WTC11 (cell line): ENCODE measurements around the gene PSENEN. TPM values are rescaled to one million over a fixed set of nuclear protein-coding genes. Genes with fewer than 3 reads are reported as not detected.

Experiments
- ATAC-seq: fragments of 200-7000 bp; cut with Tn5 transposase; 2 replicates; pipeline ENCODE4 v1.10.0; 2021; ENCODE audit warnings: mild to moderate bottlenecking, moderate library complexity
- CTCF ChIA-PET: fragments of 300-600 bp; sonication (Branson Sonifier 250); formaldehyde crosslinking; loops from one replicate; lab custom pipeline; 2021; ENCODE audit warnings: antibody characterized with exemption; lab: Charles Lee
- POLR2A ChIA-PET: fragments of 350-600 bp; sonication (Branson Sonifier 250); formaldehyde crosslinking; loops from one replicate; lab custom pipeline; 2021; ENCODE audit warnings: antibody characterized with exemption; lab: Charles Lee
- DNase-seq: peaks from one replicate; pipeline ENCODE4 v3.0.0; 2021; ENCODE audit warnings: low spot score
- H3K27ac Mint-ChIP-seq: 2 replicates; pipeline ENCODE4 v1.8.0; 2021; ENCODE audit warnings: mixed read lengths
- H3K27me3 Mint-ChIP-seq: 2 replicates; pipeline ENCODE4 v1.8.0; 2021; ENCODE audit warnings: low read depth, mild to moderate bottlenecking, moderate library complexity, mixed read lengths
- H3K36me3 Mint-ChIP-seq: 2 replicates; pipeline ENCODE4 v1.8.0; 2021; ENCODE audit warnings: mixed read lengths
- H3K4me1 Mint-ChIP-seq: 2 replicates; pipeline ENCODE4 v1.8.0; 2022; ENCODE audit warnings: mixed read lengths
- H3K4me3 Mint-ChIP-seq: 2 replicates; pipeline ENCODE4 v1.8.0; 2021; ENCODE audit warnings: mild to moderate bottlenecking, moderate library complexity, mixed read lengths
- H3K9me3 Mint-ChIP-seq: 2 replicates; pipeline ENCODE4 v1.8.0; 2021; ENCODE audit warnings: mixed read lengths
- EMX1 ChIP-seq: fragments of 250-450 bp; sonication (Bioruptor Pico); IDR thresholded peaks from 2 replicates; pipeline ENCODE4 v1.8.0; 2021; ENCODE audit warnings: mild to moderate bottlenecking
- ESRRA ChIP-seq: sonication (generic); formaldehyde crosslinking; IDR thresholded peaks from 2 replicates; pipeline ENCODE4 v1.8.1; 2022; ENCODE audit warnings: mild to moderate bottlenecking, missing genetic modification reagents, borderline replicate concordance
- FOXK1 ChIP-seq: sonication (generic); formaldehyde crosslinking; IDR thresholded peaks from 2 replicates; pipeline ENCODE4 v1.8.0; 2022; ENCODE audit warnings: mild to moderate bottlenecking, moderate library complexity, missing genetic modification reagents
- FOXP1 ChIP-seq: sonication (generic); formaldehyde crosslinking; IDR thresholded peaks from 2 replicates; pipeline ENCODE4 v1.8.0; 2022; ENCODE audit warnings: missing genetic modification reagents, mild to moderate bottlenecking, moderate library complexity, borderline replicate concordance
- IRF2 ChIP-seq: sonication (generic); formaldehyde crosslinking; IDR thresholded peaks from 2 replicates; pipeline ENCODE4 v1.8.0; 2022; ENCODE audit warnings: low read depth, missing genetic modification reagents, borderline replicate concordance
- JAZF1 ChIP-seq: fragments of 250-450 bp; sonication (Bioruptor Pico); IDR thresholded peaks from 2 replicates; pipeline ENCODE4 v1.9.0; 2021; ENCODE audit warnings: moderate library complexity, mild to moderate bottlenecking, inconsistent platforms
- NFYB ChIP-seq: sonication (generic); formaldehyde crosslinking; conservative IDR thresholded peaks from 2 replicates; pipeline ENCODE4 v1.8.0; 2022; ENCODE audit warnings: low read depth, missing genetic modification reagents
- RORB ChIP-seq: fragments of 250-450 bp; sonication (Bioruptor Pico); IDR thresholded peaks from 2 replicates; pipeline ENCODE4 v1.9.0; 2021; ENCODE audit warnings: mild to moderate bottlenecking
- TEAD4 ChIP-seq: sonication (generic); formaldehyde crosslinking; IDR thresholded peaks from 2 replicates; pipeline ENCODE4 v1.8.0; 2022; ENCODE audit warnings: mild to moderate bottlenecking, missing genetic modification reagents
- ZNF121 ChIP-seq: sonication (generic); formaldehyde crosslinking; IDR thresholded peaks from 2 replicates; pipeline ENCODE4 v1.8.0; 2023; ENCODE audit warnings: missing genetic modification reagents
- ZNF219 ChIP-seq: sonication (generic); formaldehyde crosslinking; IDR thresholded peaks from 2 replicates; pipeline ENCODE4 v1.8.0; 2023; ENCODE audit warnings: missing genetic modification reagents, mild to moderate bottlenecking, borderline replicate concordance
- ZNF263 ChIP-seq: sonication (generic); formaldehyde crosslinking; IDR thresholded peaks from 2 replicates; pipeline ENCODE4 v1.8.1; 2022; ENCODE audit warnings: low read depth, mild to moderate bottlenecking, moderate library complexity, missing genetic modification reagents
- ZNF423 ChIP-seq: fragments of 250-450 bp; sonication (Bioruptor Pico); IDR thresholded peaks from 2 replicates; pipeline ENCODE4 v2.1.2; 2022; ENCODE audit warnings: mild to moderate bottlenecking, moderate library complexity
- ZNF671 ChIP-seq: fragments of 250-450 bp; sonication (Bioruptor Pico); IDR thresholded peaks from 2 replicates; pipeline ENCODE4 v1.8.0; 2021; ENCODE audit warnings: mild to moderate bottlenecking
- total RNA-seq: library from RNA; stranded (reverse); gene quantifications from 3 replicates; pipeline ENCODE4 v1.2.3, GENCODE V29; 2021
- TF ChIP-seq, protein P1 (sequence below): sonication (generic); formaldehyde crosslinking; conservative IDR thresholded peaks from 2 replicates; pipeline ENCODE4 v1.8.1; 2022; ENCODE audit warnings: mild to moderate bottlenecking, missing genetic modification reagents
- TF ChIP-seq, protein P2 (sequence below): sonication (generic); formaldehyde crosslinking; IDR thresholded peaks from 2 replicates; pipeline ENCODE4 v1.8.1; 2023; ENCODE audit warnings: mild to moderate bottlenecking, missing genetic modification reagents, moderate library complexity
- TF ChIP-seq, protein P3 (sequence below): sonication (generic); formaldehyde crosslinking; IDR thresholded peaks from 2 replicates; pipeline ENCODE4 v1.8.1; 2023; ENCODE audit warnings: mild to moderate bottlenecking, moderate library complexity, missing genetic modification reagents
- TF ChIP-seq, protein P4 (sequence below): fragments of 250-450 bp; sonication (Bioruptor Pico); IDR thresholded peaks from 2 replicates; pipeline ENCODE4 v1.8.0; 2021; ENCODE audit warnings: mild to moderate bottlenecking
- TF ChIP-seq, protein P5 (sequence below): fragments of 200-600 bp; IDR thresholded peaks from 2 replicates; pipeline ENCODE4 v1.8.0; 2022; ENCODE audit warnings: antibody characterized with exemption
- TF ChIP-seq, protein P6 (sequence below): sonication (generic); formaldehyde crosslinking; IDR thresholded peaks from 2 replicates; pipeline ENCODE4 v1.8.1; 2022; ENCODE audit warnings: mild to moderate bottlenecking, missing genetic modification reagents, moderate library complexity, borderline replicate concordance
- TF ChIP-seq, protein P7 (sequence below): sonication (generic); formaldehyde crosslinking; IDR thresholded peaks from 2 replicates; pipeline ENCODE4 v1.8.1; 2023; ENCODE audit warnings: mild to moderate bottlenecking, missing genetic modification reagents, moderate library complexity

PSENEN gene
- total RNA-seq, 1 experiment from 2014 or later, result 80.3 TPM

DNA sequence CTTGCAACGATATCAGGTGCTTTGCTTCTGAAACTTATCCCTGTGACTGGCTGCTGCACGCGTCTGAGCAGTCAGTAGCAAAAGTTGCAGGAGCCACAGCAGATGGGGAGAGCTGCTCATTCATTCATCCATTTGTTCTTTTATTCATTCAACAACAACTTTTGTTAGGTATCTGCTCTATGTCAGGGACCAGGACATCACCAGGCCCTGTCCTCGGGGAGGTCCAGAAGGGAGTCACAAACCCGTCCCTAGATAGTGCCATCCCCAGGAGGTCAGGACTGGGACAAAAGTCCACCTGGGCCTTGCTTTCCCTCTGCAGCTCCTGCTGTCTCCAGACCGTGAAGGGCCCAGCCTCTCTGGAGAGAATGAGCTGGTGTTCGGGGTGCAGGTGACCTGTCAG is 32.5 kb downstream of the PSENEN start:
- no peak for DNase-seq
- H3K4me3 Mint-ChIP-seq, result peak overlapping the region; percentile 70; the same call in 1 of the 2 replicates
- ChIA-PET POLR2A (no interaction called here), CTCF (interaction anchor here (0.5 to 1.4 kb wide), 3 partner anchors 30 to 624 kb away, joined by 3 to 5 read pairs (median 3); partner anchors contain the start of genes FXYD5 and LIN37)
- no peaks in the 10 kb centered on the region for H3K9me3 Mint-ChIP-seq
- no peak overlapping the region for H3K27ac Mint-ChIP-seq
- peaks cover 38% of the 10 kb centered on the region for H3K4me1 Mint-ChIP-seq
- TF ChIP-seq ZNF263 (no peak), ESRRA (CRISPR knock-in tag) (no peak), JAZF1 (CRISPR knock-in tag) (no peak), IRF2 (CRISPR knock-in tag) (no peak), ZNF219 (no peak), RORB (CRISPR knock-in tag) (no peak), ZNF671 (CRISPR knock-in tag) (no peak), FOXP1 (no peak), EMX1 (CRISPR knock-in tag) (no peak), NFYB (CRISPR knock-in tag) (no peak), ZNF423 (CRISPR knock-in tag) (no peak), ZNF121 (CRISPR knock-in tag) (no peak)
- TF ChIP-seq, protein P1, sequence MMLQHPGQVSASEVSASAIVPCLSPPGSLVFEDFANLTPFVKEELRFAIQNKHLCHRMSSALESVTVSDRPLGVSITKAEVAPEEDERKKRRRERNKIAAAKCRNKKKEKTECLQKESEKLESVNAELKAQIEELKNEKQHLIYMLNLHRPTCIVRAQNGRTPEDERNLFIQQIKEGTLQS (CRISPR knock-in tag), result no peak
- TF ChIP-seq, protein P2, sequence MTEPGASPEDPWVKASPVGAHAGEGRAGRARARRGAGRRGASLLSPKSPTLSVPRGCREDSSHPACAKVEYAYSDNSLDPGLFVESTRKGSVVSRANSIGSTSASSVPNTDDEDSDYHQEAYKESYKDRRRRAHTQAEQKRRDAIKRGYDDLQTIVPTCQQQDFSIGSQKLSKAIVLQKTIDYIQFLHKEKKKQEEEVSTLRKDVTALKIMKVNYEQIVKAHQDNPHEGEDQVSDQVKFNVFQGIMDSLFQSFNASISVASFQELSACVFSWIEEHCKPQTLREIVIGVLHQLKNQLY (CRISPR knock-in tag), result no peak
- TF ChIP-seq, protein P3, sequence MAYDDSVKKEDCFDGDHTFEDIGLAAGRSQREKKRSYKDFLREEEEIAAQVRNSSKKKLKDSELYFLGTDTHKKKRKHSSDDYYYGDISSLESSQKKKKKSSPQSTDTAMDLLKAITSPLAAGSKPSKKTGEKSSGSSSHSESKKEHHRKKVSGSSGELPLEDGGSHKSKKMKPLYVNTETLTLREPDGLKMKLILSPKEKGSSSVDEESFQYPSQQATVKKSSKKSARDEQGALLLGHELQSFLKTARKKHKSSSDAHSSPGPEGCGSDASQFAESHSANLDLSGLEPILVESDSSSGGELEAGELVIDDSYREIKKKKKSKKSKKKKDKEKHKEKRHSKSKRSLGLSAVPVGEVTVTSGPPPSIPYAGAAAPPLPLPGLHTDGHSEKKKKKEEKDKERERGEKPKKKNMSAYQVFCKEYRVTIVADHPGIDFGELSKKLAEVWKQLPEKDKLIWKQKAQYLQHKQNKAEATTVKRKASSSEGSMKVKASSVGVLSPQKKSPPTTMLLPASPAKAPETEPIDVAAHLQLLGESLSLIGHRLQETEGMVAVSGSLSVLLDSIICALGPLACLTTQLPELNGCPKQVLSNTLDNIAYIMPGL (CRISPR knock-in tag), result no peak
- TF ChIP-seq, protein P4, sequence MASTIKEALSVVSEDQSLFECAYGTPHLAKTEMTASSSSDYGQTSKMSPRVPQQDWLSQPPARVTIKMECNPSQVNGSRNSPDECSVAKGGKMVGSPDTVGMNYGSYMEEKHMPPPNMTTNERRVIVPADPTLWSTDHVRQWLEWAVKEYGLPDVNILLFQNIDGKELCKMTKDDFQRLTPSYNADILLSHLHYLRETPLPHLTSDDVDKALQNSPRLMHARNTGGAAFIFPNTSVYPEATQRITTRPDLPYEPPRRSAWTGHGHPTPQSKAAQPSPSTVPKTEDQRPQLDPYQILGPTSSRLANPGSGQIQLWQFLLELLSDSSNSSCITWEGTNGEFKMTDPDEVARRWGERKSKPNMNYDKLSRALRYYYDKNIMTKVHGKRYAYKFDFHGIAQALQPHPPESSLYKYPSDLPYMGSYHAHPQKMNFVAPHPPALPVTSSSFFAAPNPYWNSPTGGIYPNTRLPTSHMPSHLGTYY (CRISPR knock-in tag), result no peak
- TF ChIP-seq, protein P5, sequence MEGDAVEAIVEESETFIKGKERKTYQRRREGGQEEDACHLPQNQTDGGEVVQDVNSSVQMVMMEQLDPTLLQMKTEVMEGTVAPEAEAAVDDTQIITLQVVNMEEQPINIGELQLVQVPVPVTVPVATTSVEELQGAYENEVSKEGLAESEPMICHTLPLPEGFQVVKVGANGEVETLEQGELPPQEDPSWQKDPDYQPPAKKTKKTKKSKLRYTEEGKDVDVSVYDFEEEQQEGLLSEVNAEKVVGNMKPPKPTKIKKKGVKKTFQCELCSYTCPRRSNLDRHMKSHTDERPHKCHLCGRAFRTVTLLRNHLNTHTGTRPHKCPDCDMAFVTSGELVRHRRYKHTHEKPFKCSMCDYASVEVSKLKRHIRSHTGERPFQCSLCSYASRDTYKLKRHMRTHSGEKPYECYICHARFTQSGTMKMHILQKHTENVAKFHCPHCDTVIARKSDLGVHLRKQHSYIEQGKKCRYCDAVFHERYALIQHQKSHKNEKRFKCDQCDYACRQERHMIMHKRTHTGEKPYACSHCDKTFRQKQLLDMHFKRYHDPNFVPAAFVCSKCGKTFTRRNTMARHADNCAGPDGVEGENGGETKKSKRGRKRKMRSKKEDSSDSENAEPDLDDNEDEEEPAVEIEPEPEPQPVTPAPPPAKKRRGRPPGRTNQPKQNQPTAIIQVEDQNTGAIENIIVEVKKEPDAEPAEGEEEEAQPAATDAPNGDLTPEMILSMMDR, result no peak
- TF ChIP-seq, protein P6, sequence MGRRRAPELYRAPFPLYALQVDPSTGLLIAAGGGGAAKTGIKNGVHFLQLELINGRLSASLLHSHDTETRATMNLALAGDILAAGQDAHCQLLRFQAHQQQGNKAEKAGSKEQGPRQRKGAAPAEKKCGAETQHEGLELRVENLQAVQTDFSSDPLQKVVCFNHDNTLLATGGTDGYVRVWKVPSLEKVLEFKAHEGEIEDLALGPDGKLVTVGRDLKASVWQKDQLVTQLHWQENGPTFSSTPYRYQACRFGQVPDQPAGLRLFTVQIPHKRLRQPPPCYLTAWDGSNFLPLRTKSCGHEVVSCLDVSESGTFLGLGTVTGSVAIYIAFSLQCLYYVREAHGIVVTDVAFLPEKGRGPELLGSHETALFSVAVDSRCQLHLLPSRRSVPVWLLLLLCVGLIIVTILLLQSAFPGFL (CRISPR knock-in tag), result no peak
- H3K27me3 Mint-ChIP-seq, result peaks cover 23% of the 10 kb centered on the region
- no peak for ATAC-seq
- no peaks in the 10 kb centered on the region for H3K36me3 Mint-ChIP-seq

DNA sequence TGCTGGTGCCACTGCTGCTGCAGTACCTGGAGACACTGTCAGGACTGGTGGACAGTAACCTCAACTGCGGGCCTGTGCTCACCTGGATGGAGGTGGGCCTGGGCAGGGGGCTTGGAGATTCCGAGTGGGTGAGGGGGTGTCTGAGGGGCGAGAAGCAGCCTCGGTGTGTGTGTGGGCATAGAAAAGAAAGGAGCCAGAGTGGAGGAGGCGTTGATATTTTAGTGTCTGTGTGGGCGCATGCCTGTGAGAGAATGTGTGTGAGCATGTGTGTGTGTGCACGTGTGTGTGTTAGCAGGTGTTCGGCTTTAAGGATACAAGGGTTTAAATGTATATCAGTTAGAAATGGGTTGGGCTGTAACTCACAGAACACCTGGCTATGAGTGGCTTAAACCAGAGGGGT is 33.6 kb downstream of the PSENEN start:
- Mint-ChIP-seq H3K4me1 (peaks cover 47% of the 10 kb centered on the region), H3K36me3 (no peaks in the 10 kb centered on the region), H3K27ac (no peak overlapping the region), H3K27me3 (peaks cover 20% of the 10 kb centered on the region), H3K4me3 (no peak overlapping the region), H3K9me3 (no peaks in the 10 kb centered on the region)
- DNase-seq (no peak), ATAC-seq (no peak)
- ChIA-PET POLR2A (no interaction called here), CTCF (no interaction called here)
- no peak for TF ChIP-seq FOXK1
- TF ChIP-seq TEAD4 (CRISPR knock-in tag), result no peak
- TF ChIP-seq, protein P7, sequence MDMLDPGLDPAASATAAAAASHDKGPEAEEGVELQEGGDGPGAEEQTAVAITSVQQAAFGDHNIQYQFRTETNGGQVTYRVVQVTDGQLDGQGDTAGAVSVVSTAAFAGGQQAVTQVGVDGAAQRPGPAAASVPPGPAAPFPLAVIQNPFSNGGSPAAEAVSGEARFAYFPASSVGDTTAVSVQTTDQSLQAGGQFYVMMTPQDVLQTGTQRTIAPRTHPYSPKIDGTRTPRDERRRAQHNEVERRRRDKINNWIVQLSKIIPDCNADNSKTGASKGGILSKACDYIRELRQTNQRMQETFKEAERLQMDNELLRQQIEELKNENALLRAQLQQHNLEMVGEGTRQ, result no peak
- TF ChIP-seq, protein P6 (CRISPR knock-in tag), result no peak
